A549 (cell line): ENCODE measurements around the gene MRPS6. TPM values are rescaled to one million over a fixed set of nuclear protein-coding genes. Genes with fewer than 3 reads are reported as not detected.

Experiments used
- ATAC-seq, 2 experiments: fragments of 200-7000 bp in 1 of 2; fragments of >200 bp in 1 of 2; cut with Nextera tagmentation in 1 of 2; cut with Tn5 transposase in 1 of 2; 3 replicates each; pipeline versions ENCODE4 v1.8.0 to v1.9.1; 2018 to 2020; ENCODE audit warnings: mild to moderate bottlenecking in 1 of 2, moderate library complexity in 1 of 2
- CTCF ChIA-PET: fragments of 300-600 bp; sonication (Branson Sonifier 250); formaldehyde crosslinking; extraction: SDS; loops from one replicate; lab custom pipeline; 2021; ENCODE audit warnings: antibody characterized with exemption, inconsistent platforms; lab: Yijun Ruan, JAX
- POLR2A ChIA-PET: fragments of 350-600 bp; formaldehyde crosslinking; extraction: SDS; loops from one replicate; lab custom pipeline; 2021; ENCODE audit warnings: antibody characterized with exemption, inconsistent platforms; lab: Yijun Ruan, JAX
- DNase-seq, 2 experiments: peaks; one replicate each; pipeline versions ENCODE4 v3.0.0 to v3.0.0-alpha.2; 2011 to 2016; ENCODE audit warnings: low read depth in 1 of 2, low spot score in 1 of 2
- FAIRE-seq: peaks from 2 replicates; lab custom pipeline; 2011; peaks lifted over from hg19 to GRCh38; lab: Jason Lieb, UNC
- H3K27ac ChIP-seq, 2 experiments: fragments of >200 bp; sonication (Bioruptor Twin); formaldehyde crosslinking; 3 replicates each; pipeline ENCODE4 v1.5.1; 2016 to 2017
- H3K4me1 ChIP-seq: fragments of >200 bp; sonication (Bioruptor Twin); formaldehyde crosslinking; 3 replicates; pipeline ENCODE4 v1.6.1; 2016
- H3K4me2 ChIP-seq: fragments of >200 bp; sonication (Bioruptor Twin); formaldehyde crosslinking; 3 replicates; pipeline ENCODE4 v1.6.1; 2016
- H3K4me3 ChIP-seq: fragments of >200 bp; sonication (Bioruptor Twin); formaldehyde crosslinking; 3 replicates; pipeline ENCODE4 v1.5.1; 2016
- H3K9me3 ChIP-seq: fragments of >200 bp; sonication (Bioruptor Twin); formaldehyde crosslinking; 3 replicates; pipeline ENCODE4 v1.6.1; 2016
- ATOH8 ChIP-seq: fragments of 250-450 bp; sonication (Bioruptor Pico); IDR thresholded peaks from 2 replicates; pipeline ENCODE4 v1.5.0; 2020; ENCODE audit warnings: low read depth, mild to moderate bottlenecking, moderate library complexity
- BHLHE40 ChIP-seq: IDR thresholded peaks from 2 replicates; pipeline ENCODE4 v1.6.1; 2012; ENCODE audit warnings: low read depth, low read length, inconsistent platforms
- CHD4 ChIP-seq: fragments of 200-600 bp; sonication (generic); IDR thresholded peaks from 2 replicates; pipeline ENCODE4 v1.6.1; 2016; ENCODE audit warnings: antibody characterized with exemption, mild to moderate bottlenecking, borderline replicate concordance
- EHF ChIP-seq: fragments of 250-450 bp; sonication (Bioruptor Pico); IDR thresholded peaks from 2 replicates; pipeline ENCODE4 v1.5.0; 2020; ENCODE audit warnings: mild to moderate bottlenecking
- EP300 ChIP-seq, 2 experiments: fragments of >200 bp; sonication (Bioruptor Twin); formaldehyde crosslinking; IDR thresholded peaks; 2 replicates in 1 of 2; 3 replicates in 1 of 2; pipeline ENCODE4 v1.6.1; 2016 to 2017
- FOSB ChIP-seq: fragments of 250-450 bp; sonication (Bioruptor Pico); IDR thresholded peaks from 2 replicates; pipeline ENCODE4 v1.5.0; 2020; ENCODE audit warnings: mild to moderate bottlenecking, moderate library complexity
- FOXS1 ChIP-seq: fragments of 250-450 bp; sonication (Bioruptor Pico); IDR thresholded peaks from 2 replicates; pipeline ENCODE4 v1.5.0; 2020; ENCODE audit warnings: mild to moderate bottlenecking, moderate library complexity
- HES2 ChIP-seq: fragments of >200 bp; sonication (Bioruptor Twin); formaldehyde crosslinking; IDR thresholded peaks from 2 replicates; pipeline ENCODE4 v1.6.1; 2016
- HOXB5 ChIP-seq: fragments of 250-450 bp; sonication (Bioruptor Pico); IDR thresholded peaks from 2 replicates; pipeline ENCODE4 v1.5.0; 2020; ENCODE audit warnings: mild to moderate bottlenecking, moderate library complexity
- JUN ChIP-seq, 2 experiments: fragments of >200 bp; sonication (Bioruptor Twin); formaldehyde crosslinking; IDR thresholded peaks; 2 replicates in 1 of 2; 3 replicates in 1 of 2; pipeline ENCODE4 v1.6.1; 2016 to 2017
- KDM1A ChIP-seq: fragments of 200-600 bp; sonication (generic); IDR thresholded peaks from 2 replicates; pipeline ENCODE4 v1.6.1; 2016; ENCODE audit warnings: low read depth, mild to moderate bottlenecking
- KDM5A ChIP-seq: fragments of 200-600 bp; sonication (generic); IDR thresholded peaks from 2 replicates; pipeline ENCODE4 v1.6.1; 2016; ENCODE audit warnings: antibody characterized with exemption, mild to moderate bottlenecking
- MAX ChIP-seq: IDR thresholded peaks from 2 replicates; pipeline ENCODE4 v1.6.1; 2012
- MYC ChIP-seq: IDR thresholded peaks from 2 replicates; pipeline ENCODE4 v1.6.1; 2012; ENCODE audit warnings: mild to moderate bottlenecking, inconsistent platforms, low read length, improper control_type of control experiment, borderline replicate concordance
- NFE2L2 ChIP-seq: fragments of 150-350 bp; conservative IDR thresholded peaks from 2 replicates; pipeline ENCODE4 v1.6.1; 2014; ENCODE audit warnings: low read length
- POLR2AphosphoS2 ChIP-seq: conservative IDR thresholded peaks from 2 replicates; pipeline ENCODE4 v1.6.1; 2012; ENCODE audit warnings: low read length, improper control_type of control experiment, inconsistent platforms
- RAD21 ChIP-seq, 2 experiments: fragments of >200 bp in 1 of 2; sonication (Bioruptor Twin) in 1 of 2; formaldehyde crosslinking in 1 of 2; IDR thresholded peaks in 1 of 2; conservative IDR thresholded peaks in 1 of 2; 2 replicates in 1 of 2; 3 replicates in 1 of 2; pipeline ENCODE4 v1.6.1; 2012 to 2018; ENCODE audit warnings: inconsistent platforms in 1 of 2
- RARB ChIP-seq: fragments of 250-450 bp; sonication (Bioruptor Pico); IDR thresholded peaks from 2 replicates; pipeline ENCODE4 v1.8.0; 2021; ENCODE audit warnings: mild to moderate bottlenecking, moderate library complexity
- RCOR1 ChIP-seq: fragments of 150-350 bp; IDR thresholded peaks from 2 replicates; pipeline ENCODE4 v1.6.1; 2014; ENCODE audit warnings: antibody characterized with exemption, low read length, low read depth
- RFX5 ChIP-seq: fragments of 450-650 bp; IDR thresholded peaks from 2 replicates; pipeline ENCODE4 v1.7.1; 2014; ENCODE audit warnings: antibody characterized with exemption, mild to moderate bottlenecking, moderate library complexity
- RNF2 ChIP-seq: fragments of 200-600 bp; sonication (generic); IDR thresholded peaks from 2 replicates; pipeline ENCODE4 v1.6.1; 2016; ENCODE audit warnings: low read depth, mild to moderate bottlenecking, antibody characterized with exemption, moderate library complexity, borderline replicate concordance
- SMC3 ChIP-seq: fragments of >200 bp; sonication (Bioruptor Twin); formaldehyde crosslinking; IDR thresholded peaks from 3 replicates; pipeline ENCODE4 v1.6.1; 2018; ENCODE audit warnings: inconsistent platforms
- SREBF2 ChIP-seq: fragments of 450-650 bp; IDR thresholded peaks from 2 replicates; pipeline ENCODE4 v1.6.1; 2014; ENCODE audit warnings: mild to moderate bottlenecking, moderate library complexity
- USF2 ChIP-seq: fragments of 450-650 bp; IDR thresholded peaks from 2 replicates; pipeline ENCODE4 v1.6.1; 2014; ENCODE audit warnings: antibody characterized with exemption
- ZFP36 ChIP-seq: fragments of 450-650 bp; IDR thresholded peaks from 2 replicates; pipeline ENCODE4 v1.6.1; 2014; ENCODE audit warnings: borderline replicate concordance; ENCODE audit not compliant: partially characterized antibody
- ZNF302 ChIP-seq: fragments of 250-450 bp; sonication (Bioruptor Pico); IDR thresholded peaks from 2 replicates; pipeline ENCODE4 v1.9.0; 2021; ENCODE audit warnings: inconsistent platforms, mild to moderate bottlenecking, moderate library complexity
- WGBS: methylation state at CpG from one replicate; pipeline ENCODE4 v1.1.6; 2017; ENCODE audit errors: missing lambda C conversion rate; 5-methylcytosine and 5-hydroxymethylcytosine counted together
- polyA plus RNA-seq, 4 experiments: library from polyadenylated mRNA; depleted of rRNA in 3 of 4; stranded (reverse); fragments of >200 nt; fragmentation: RNase III in 1 of 4; extraction: RNeasy Plus Mini Kit Qiagen cat#74134 plus additional on column Dnase treatment in 1 of 4; gene quantifications; 2 replicates in 3 of 4; 3 replicates in 1 of 4; pipeline ENCODE4 v1.2.3, GENCODE V29; 2011 to 2017
- TF ChIP-seq, protein P1 (sequence below): IDR thresholded peaks from 2 replicates; pipeline ENCODE4 v1.6.1; 2012
- TF ChIP-seq, protein P2 (sequence below): fragments of >200 bp; sonication (Bioruptor Twin); formaldehyde crosslinking; IDR thresholded peaks from 3 replicates; pipeline ENCODE4 v1.6.1; 2016

MRPS6 gene
- polyA plus RNA-seq, 2 of the 4 experiments (the other 2 are of a cell fraction), result 26.9 to 57.4 TPM

DNA sequence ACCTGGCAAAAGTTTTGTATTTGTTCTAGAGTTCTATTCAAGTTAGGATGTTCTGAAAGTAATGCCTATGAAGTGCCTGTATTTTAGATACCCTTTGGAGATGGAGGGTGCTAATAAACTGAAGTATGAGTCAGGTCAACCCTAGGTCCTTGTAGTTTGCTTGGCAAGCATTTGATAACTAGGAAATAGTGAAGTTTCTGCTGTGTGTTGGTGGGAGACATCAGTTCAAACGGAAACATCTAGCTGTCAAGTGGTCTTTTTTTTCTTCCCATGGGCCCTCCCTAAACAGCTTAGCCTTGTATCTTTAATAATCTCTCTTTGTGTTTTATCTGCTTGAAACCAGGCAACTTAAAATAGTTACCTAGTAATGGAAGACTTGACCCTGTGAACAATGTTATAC, 4.5 kb downstream of the MRPS6 start:
- DNase-seq, result no peak
- Histone ChIP-seq H3K27ac (no peak overlapping the region), H3K9me3 (no peaks in the 10 kb centered on the region), H3K4me1 (peaks cover 20% of the 10 kb centered on the region), H3K4me2 (no peak overlapping the region), H3K4me3 (no peak overlapping the region)
- FAIRE-seq, result no peak
- POLR2A ChIA-PET, result no interaction called here
- TF ChIP-seq POLR2AphosphoS2 (no peak), FOSB (CRISPR knock-in tag) (no peak), HES2 (no peak), CHD4 (no peak), SREBF2 (no peak), RAD21 (conservative IDR thresholded peaks at IDR 0.05 in 1 of 2, IDR thresholded peaks at IDR 0.05 in 1 of 2) (no peak), USF2 (no peak)
- ATAC-seq, result no peak
- 88% methylated on average over 1 of the region's 1 CpG for WGBS
- CTCF ChIA-PET, result interaction anchor here (0.7 to 4.9 kb wide), 3 partner anchors 8 to 154 kb away, joined by 3 to 20 read pairs (median 3); no protein-coding TSS in a partner anchor

DNA sequence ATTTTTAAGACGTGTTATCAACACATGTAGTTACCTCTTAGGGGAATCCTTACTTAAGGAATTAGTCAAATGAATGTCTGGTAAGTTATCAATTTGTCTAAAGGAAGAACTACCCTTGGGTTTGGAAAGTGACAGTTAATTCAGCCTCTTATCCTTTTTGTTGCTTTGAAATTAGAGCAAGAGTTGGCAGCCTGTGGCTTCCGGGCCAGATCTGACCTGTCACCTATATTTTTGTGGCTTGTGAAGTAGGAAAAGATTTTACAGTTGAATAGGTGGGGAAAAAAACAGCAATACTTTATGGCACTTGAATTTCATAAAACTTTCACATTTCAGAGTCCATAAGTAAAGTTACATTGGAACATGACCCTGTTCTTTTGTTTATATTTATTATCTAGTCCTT, 5.5 kb downstream of the MRPS6 start:
- FAIRE-seq, result no peak
- no peak for ATAC-seq
- ChIA-PET CTCF (interaction anchor here (4.9 kb wide), 1 partner anchor 155 kb away, joined by 20 read pairs; no protein-coding TSS in a partner anchor), POLR2A (no interaction called here)
- 89% methylated on average over 2 of the region's 2 CpGs for WGBS
- no peak overlapping the region for H3K27ac ChIP-seq
- H3K4me1 ChIP-seq, result peaks cover 20% of the 10 kb centered on the region
- no peaks in the 10 kb centered on the region for H3K9me3 ChIP-seq
- DNase-seq, result no peak
- no peak overlapping the region for H3K4me3 ChIP-seq
- H3K4me2 ChIP-seq, result no peak overlapping the region
- TF ChIP-seq EHF (no peak), EP300 (IDR thresholded peaks at IDR 0.05) (no peak), RCOR1 (no peak), ZNF302 (CRISPR knock-in tag) (no peak), RNF2 (no peak), RFX5 (no peak), FOXS1 (CRISPR knock-in tag) (no peak)
- TF ChIP-seq, protein P1, sequence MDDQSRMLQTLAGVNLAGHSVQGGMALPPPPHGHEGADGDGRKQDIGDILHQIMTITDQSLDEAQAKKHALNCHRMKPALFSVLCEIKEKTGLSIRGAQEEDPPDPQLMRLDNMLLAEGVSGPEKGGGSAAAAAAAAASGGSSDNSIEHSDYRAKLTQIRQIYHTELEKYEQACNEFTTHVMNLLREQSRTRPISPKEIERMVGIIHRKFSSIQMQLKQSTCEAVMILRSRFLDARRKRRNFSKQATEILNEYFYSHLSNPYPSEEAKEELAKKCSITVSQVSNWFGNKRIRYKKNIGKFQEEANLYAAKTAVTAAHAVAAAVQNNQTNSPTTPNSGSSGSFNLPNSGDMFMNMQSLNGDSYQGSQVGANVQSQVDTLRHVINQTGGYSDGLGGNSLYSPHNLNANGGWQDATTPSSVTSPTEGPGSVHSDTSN, result no peak
- TF ChIP-seq, all 56 proteins: peak for 0

DNA sequence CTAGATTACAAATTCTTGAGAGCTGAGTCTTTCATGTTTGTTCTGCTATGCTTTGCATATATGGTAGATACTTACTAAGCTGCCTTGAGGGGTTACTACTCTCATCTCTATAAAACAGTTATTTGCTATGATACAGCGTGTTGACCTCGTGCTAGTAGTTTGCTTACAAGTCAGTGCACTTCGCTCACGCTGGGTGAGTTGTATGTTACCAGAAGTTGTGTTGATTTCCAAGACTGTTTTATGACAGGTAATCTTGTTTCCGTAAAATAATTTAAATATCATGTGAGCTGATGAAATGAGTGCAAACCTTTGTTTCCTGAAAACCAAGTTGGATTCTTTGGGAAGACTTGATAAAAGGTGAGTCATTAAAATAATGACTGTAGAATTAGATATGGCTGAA, 7.3 kb downstream of the MRPS6 start:
- TF ChIP-seq ZNF302 (CRISPR knock-in tag), result no peak
- no peak for TF ChIP-seq HOXB5
- TF ChIP-seq EP300 (IDR thresholded peaks at IDR 0.05), result no peak
- no peak for TF ChIP-seq MAX
- TF ChIP-seq MYC, result no peak
- TF ChIP-seq RARB (CRISPR knock-in tag), result no peak
- TF ChIP-seq NFE2L2, result no peak
- no peak for TF ChIP-seq BHLHE40
- TF ChIP-seq, protein P2, sequence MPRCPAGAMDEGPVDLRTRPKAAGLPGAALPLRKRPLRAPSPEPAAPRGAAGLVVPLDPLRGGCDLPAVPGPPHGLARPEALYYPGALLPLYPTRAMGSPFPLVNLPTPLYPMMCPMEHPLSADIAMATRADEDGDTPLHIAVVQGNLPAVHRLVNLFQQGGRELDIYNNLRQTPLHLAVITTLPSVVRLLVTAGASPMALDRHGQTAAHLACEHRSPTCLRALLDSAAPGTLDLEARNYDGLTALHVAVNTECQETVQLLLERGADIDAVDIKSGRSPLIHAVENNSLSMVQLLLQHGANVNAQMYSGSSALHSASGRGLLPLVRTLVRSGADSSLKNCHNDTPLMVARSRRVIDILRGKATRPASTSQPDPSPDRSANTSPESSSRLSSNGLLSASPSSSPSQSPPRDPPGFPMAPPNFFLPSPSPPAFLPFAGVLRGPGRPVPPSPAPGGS, result no peak
- TF ChIP-seq SMC3, result no peak
- no peak for TF ChIP-seq KDM5A
- no peak for TF ChIP-seq RFX5
- no peak for TF ChIP-seq KDM1A
- TF ChIP-seq ATOH8 (CRISPR knock-in tag), result no peak
- TF ChIP-seq JUN (IDR thresholded peaks at IDR 0.05), result no peak
- TF ChIP-seq ZFP36, result no peak
- ATAC-seq (no peak), DNase-seq (no peak), FAIRE-seq (no peak)
- Histone ChIP-seq H3K4me1 (peaks cover 7% of the 10 kb centered on the region; the same call in 1 of the 3 replicates), H3K27ac (no peak overlapping the region), H3K4me2 (no peak overlapping the region), H3K4me3 (no peak overlapping the region), H3K9me3 (no peaks in the 10 kb centered on the region)
- WGBS, result 96% methylated on average over 5 of the region's 5 CpGs
- CTCF ChIA-PET, result interaction anchor here (2.2 kb wide), 1 partner anchor 11 kb away, joined by 8 read pairs; no protein-coding TSS in a partner anchor
- POLR2A ChIA-PET, result no interaction called here
